H9 (cell line): ENCODE data around the gene LYRM7. TPM values are rescaled to one million over a fixed set of nuclear protein-coding genes. Genes with fewer than 3 reads are reported as not detected.
A peak's percentile ranks its signal among the peaks of the same experiment; 100 is the strongest.

Source experiments
- DNase-seq: peaks from one replicate; pipeline ENCODE4 v3.0.0-alpha.2; 2017
- H2AFZ ChIP-seq: one replicate; pipeline ENCODE4 v1.6.1; 2013; ENCODE audit warnings: mild to moderate bottlenecking, low read length, control low read depth, moderate library complexity
- H2AK5ac ChIP-seq: 2 replicates; pipeline ENCODE4 v1.6.1; 2013; ENCODE audit warnings: low read length, control low read depth, mixed read lengths; ENCODE audit not compliant: insufficient read length
- H2BK120ac ChIP-seq: one replicate; pipeline ENCODE4 v1.6.1; 2013; ENCODE audit warnings: low read depth, mild to moderate bottlenecking, low read length, control low read depth, inconsistent platforms; ENCODE audit not compliant: poor library complexity, severe bottlenecking
- H2BK12ac ChIP-seq: 2 replicates; pipeline ENCODE4 v1.6.1; 2013; ENCODE audit warnings: low read length, control low read depth, mixed read lengths, low read depth; ENCODE audit not compliant: insufficient read length
- H2BK15ac ChIP-seq: 2 replicates; pipeline ENCODE4 v1.6.1; 2013; ENCODE audit warnings: low read depth, low read length, control low read depth
- H2BK20ac ChIP-seq: one replicate; pipeline ENCODE4 v1.6.1; 2013; ENCODE audit warnings: low read depth, mild to moderate bottlenecking, low read length, control low read depth, inconsistent platforms; ENCODE audit not compliant: poor library complexity, severe bottlenecking
- H2BK5ac ChIP-seq: 2 replicates; pipeline ENCODE4 v1.6.1; 2013; ENCODE audit warnings: low read length, control low read depth, mixed read lengths; ENCODE audit not compliant: insufficient read length
- H3K14ac ChIP-seq: 2 replicates; pipeline ENCODE4 v1.6.1; 2013; ENCODE audit warnings: low read length, control low read depth; ENCODE audit not compliant: insufficient read depth
- H3K18ac ChIP-seq: 2 replicates; pipeline ENCODE4 v1.6.1; 2013; ENCODE audit warnings: low read depth, mild to moderate bottlenecking, mixed read lengths, low read length, control low read depth; ENCODE audit not compliant: insufficient read length
- H3K23ac ChIP-seq: 2 replicates; pipeline ENCODE4 v1.6.1; 2013; ENCODE audit warnings: low read length, control low read depth, mixed read lengths, low read depth; ENCODE audit not compliant: insufficient read length
- H3K23me2 ChIP-seq: 2 replicates; pipeline ENCODE4 v1.6.1; 2013; ENCODE audit warnings: low read depth, mild to moderate bottlenecking, mixed read lengths, low read length, control low read depth; ENCODE audit not compliant: insufficient read length, poor library complexity, severe bottlenecking
- H3K27ac ChIP-seq: 2 replicates; pipeline ENCODE4 v1.5.1; 2013; ENCODE audit warnings: low read length, control low read depth, mixed read lengths, low read depth; ENCODE audit not compliant: insufficient read length
- H3K27me3 ChIP-seq: 2 replicates; pipeline ENCODE4 v1.6.1; 2013; ENCODE audit warnings: low read length, control low read depth, inconsistent platforms; ENCODE audit not compliant: insufficient read depth
- H3K4ac ChIP-seq: 2 replicates; pipeline ENCODE4 v1.6.1; 2013; ENCODE audit warnings: low read depth, mild to moderate bottlenecking, control low read depth, inconsistent platforms, low read length, moderate library complexity
- H3K4me1 ChIP-seq: 2 replicates; pipeline ENCODE4 v1.6.1; 2013; ENCODE audit warnings: low read length, control low read depth, inconsistent platforms; ENCODE audit not compliant: insufficient read depth
- H3K4me2 ChIP-seq: 2 replicates; pipeline ENCODE4 v1.6.1; 2013; ENCODE audit warnings: low read length, control low read depth, mixed read lengths; ENCODE audit not compliant: insufficient read length, insufficient read depth
- H3K56ac ChIP-seq: 2 replicates; pipeline ENCODE4 v1.6.1; 2013; ENCODE audit warnings: low read depth, mild to moderate bottlenecking, mixed read lengths, low read length, control low read depth; ENCODE audit not compliant: insufficient read length
- H3K79me1 ChIP-seq: 2 replicates; pipeline ENCODE4 v1.6.1; 2013; ENCODE audit warnings: low read depth, mild to moderate bottlenecking, moderate library complexity, low read length, control low read depth, inconsistent platforms; ENCODE audit not compliant: insufficient read depth, poor library complexity, severe bottlenecking
- H3K79me2 ChIP-seq: 2 replicates; pipeline ENCODE4 v1.6.1; 2013; ENCODE audit warnings: low read length, control low read depth, inconsistent platforms; ENCODE audit not compliant: insufficient read depth
- H3K9ac ChIP-seq: 2 replicates; pipeline ENCODE4 v1.6.1; 2013; ENCODE audit warnings: low read length, control low read depth, mixed read lengths; ENCODE audit not compliant: insufficient read length; ENCODE audit errors: extremely low read depth
- H3K9me3 ChIP-seq: one replicate; pipeline ENCODE4 v1.6.1; 2013; ENCODE audit warnings: low read depth, low read length, inconsistent platforms; ENCODE audit not compliant: control insufficient read depth
- H3T11ph ChIP-seq: one replicate; pipeline ENCODE4 v1.6.1; 2013; ENCODE audit warnings: mild to moderate bottlenecking, low read length, control low read depth, inconsistent platforms
- H4K20me1 ChIP-seq: one replicate; pipeline ENCODE4 v1.6.1; 2013; ENCODE audit not compliant: control insufficient read depth, insufficient read length, insufficient read depth
- H4K5ac ChIP-seq: 2 replicates; pipeline ENCODE4 v1.6.1; 2013; ENCODE audit warnings: low read depth, mild to moderate bottlenecking, mixed read lengths, low read length, control low read depth; ENCODE audit not compliant: insufficient read length
- H4K8ac ChIP-seq: replicated peaks from 2 replicates; pipeline ENCODE4 v1.6.1; 2013; ENCODE audit warnings: low read length, control low read depth, mixed read lengths, low read depth; ENCODE audit not compliant: insufficient read length
- H4K91ac ChIP-seq: 2 replicates; pipeline ENCODE4 v1.6.1; 2013; ENCODE audit warnings: low read depth, mild to moderate bottlenecking, moderate library complexity, mixed read lengths, low read length, control low read depth; ENCODE audit not compliant: insufficient read length
- H3K27ac Mint-ChIP-seq, 3 experiments: 2 replicates in 2 of 3; 3 replicates in 1 of 3; pipeline ENCODE4 v1.8.0; 2020 to 2021; ENCODE audit warnings: mixed read lengths in 3 of 3, mild to moderate bottlenecking in 1 of 3, moderate library complexity in 1 of 3
- H3K27me3 Mint-ChIP-seq: 2 replicates; pipeline ENCODE4 v1.8.0; 2021; ENCODE audit warnings: low read depth, mild to moderate bottlenecking, moderate library complexity, mixed read lengths
- H3K36me3 Mint-ChIP-seq, 3 experiments: 2 replicates in 2 of 3; 3 replicates in 1 of 3; pipeline ENCODE4 v1.8.0; 2020 to 2021; ENCODE audit warnings: low read depth in 3 of 3, mixed read lengths in 3 of 3; ENCODE audit not compliant: insufficient read depth in 1 of 3
- H3K4me1 Mint-ChIP-seq, 2 experiments: 2 replicates each; pipeline ENCODE4 v1.8.0; 2020; ENCODE audit warnings: mixed read lengths in 2 of 2
- H3K4me3 Mint-ChIP-seq, 2 experiments: 2 replicates in 1 of 2; 3 replicates in 1 of 2; pipeline ENCODE4 v1.8.0; 2020 to 2021; ENCODE audit warnings: mild to moderate bottlenecking in 2 of 2, mixed read lengths in 2 of 2, moderate library complexity in 1 of 2
- H3K9me3 Mint-ChIP-seq, 2 experiments: 2 replicates in 1 of 2; 3 replicates in 1 of 2; pipeline ENCODE4 v1.8.0; 2020; ENCODE audit warnings: mild to moderate bottlenecking in 2 of 2, mixed read lengths in 2 of 2, moderate library complexity in 1 of 2
- WGBS: extraction: QIAGEN DNeasy Blood & Tissue Kit; methylation state at CpG from one replicate; pipeline ENCODE4 v1.1.7; 2013; ENCODE audit warnings: missing lambda C conversion rate, low lambda C conversion rate, mixed read lengths; ENCODE audit not compliant: insufficient read length; ENCODE audit errors: extremely low coverage; 5-methylcytosine and 5-hydroxymethylcytosine counted together
- total RNA-seq: library from RNA; stranded (reverse); gene quantifications from 2 replicates; pipeline ENCODE4 v1.2.1, GENCODE V29; 2021
- TF ChIP-seq, protein P1 (sequence below): fragments of 200-600 bp; sonication (generic); conservative IDR thresholded peaks from 3 replicates; pipeline ENCODE4 v1.8.0; 2021; ENCODE audit warnings: antibody characterized with exemption, mild to moderate bottlenecking

Gene LYRM7
- total RNA-seq, 1 experiment from 2014 or later = 7.0 TPM

GRCh38 chr5:131171276-131171810 lies 599 bp downstream of the LYRM7 start:
- H3K27ac Mint-ChIP-seq = peak overlapping the region; percentile 85 to 96 (median 94); a peak in 5 of 7 replicates
- H3K9ac ChIP-seq = peak overlapping the region; percentile 79
- H3K9me3 ChIP-seq = no peaks in the 10 kb centered on the region
- peak overlapping the region; percentile 95 for H3K4me2 ChIP-seq
- no peaks in the 10 kb centered on the region for H3K9me3 Mint-ChIP-seq
- H3K27ac ChIP-seq = peak overlapping the region; percentile 8
- H3K4ac ChIP-seq = no peak overlapping the region
- no peak overlapping the region for H2BK12ac ChIP-seq
- no peaks in the 10 kb centered on the region for H3K4me1 ChIP-seq
- no peak overlapping the region for H2BK20ac ChIP-seq
- H3T11ph ChIP-seq = no peak overlapping the region
- H2AFZ ChIP-seq = no peak overlapping the region
- no peak overlapping the region for H2BK5ac ChIP-seq
- peak overlapping the region; percentile 96 to 99 for H3K4me3 Mint-ChIP-seq
- WGBS = no CpG with 5 or more reads among the region's 11 CpGs
- H3K14ac ChIP-seq = no peak overlapping the region; the same call in 1 of the 2 replicates
- H3K18ac ChIP-seq = no peak overlapping the region
- H3K27me3 ChIP-seq = no peaks in the 10 kb centered on the region
- no peak overlapping the region for H2AK5ac ChIP-seq
- peaks cover 8 to 16% of the 10 kb centered on the region in 2 experiments for H3K4me1 Mint-ChIP-seq
- no peaks in the 10 kb centered on the region for H3K79me2 ChIP-seq
- no peak overlapping the region for H4K91ac ChIP-seq
- H3K27me3 Mint-ChIP-seq = no peaks in the 10 kb centered on the region
- TF ChIP-seq, protein P1, sequence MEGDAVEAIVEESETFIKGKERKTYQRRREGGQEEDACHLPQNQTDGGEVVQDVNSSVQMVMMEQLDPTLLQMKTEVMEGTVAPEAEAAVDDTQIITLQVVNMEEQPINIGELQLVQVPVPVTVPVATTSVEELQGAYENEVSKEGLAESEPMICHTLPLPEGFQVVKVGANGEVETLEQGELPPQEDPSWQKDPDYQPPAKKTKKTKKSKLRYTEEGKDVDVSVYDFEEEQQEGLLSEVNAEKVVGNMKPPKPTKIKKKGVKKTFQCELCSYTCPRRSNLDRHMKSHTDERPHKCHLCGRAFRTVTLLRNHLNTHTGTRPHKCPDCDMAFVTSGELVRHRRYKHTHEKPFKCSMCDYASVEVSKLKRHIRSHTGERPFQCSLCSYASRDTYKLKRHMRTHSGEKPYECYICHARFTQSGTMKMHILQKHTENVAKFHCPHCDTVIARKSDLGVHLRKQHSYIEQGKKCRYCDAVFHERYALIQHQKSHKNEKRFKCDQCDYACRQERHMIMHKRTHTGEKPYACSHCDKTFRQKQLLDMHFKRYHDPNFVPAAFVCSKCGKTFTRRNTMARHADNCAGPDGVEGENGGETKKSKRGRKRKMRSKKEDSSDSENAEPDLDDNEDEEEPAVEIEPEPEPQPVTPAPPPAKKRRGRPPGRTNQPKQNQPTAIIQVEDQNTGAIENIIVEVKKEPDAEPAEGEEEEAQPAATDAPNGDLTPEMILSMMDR = no peak
- H3K79me1 ChIP-seq = no peaks in the 10 kb centered on the region
- H2BK15ac ChIP-seq = no peak overlapping the region
- no peaks in the 10 kb centered on the region for H4K20me1 ChIP-seq
- no peak overlapping the region for H4K5ac ChIP-seq
- H3K56ac ChIP-seq = no peak overlapping the region
- DNase-seq = no peak
- H3K23ac ChIP-seq = no peak overlapping the region
- peaks cover 7% of the 10 kb centered on the region for H3K23me2 ChIP-seq
- no peak overlapping the region for H2BK120ac ChIP-seq
- no peak overlapping the region for H4K8ac ChIP-seq
- H3K36me3 Mint-ChIP-seq = no peaks in the 10 kb centered on the region
